ENCODE data around the gene FOXE3.

The FOXE3 gene

GRCh38 chr1:47393141-47393540 lies 22.9 kb upstream of the FOXE3 start:
- Mint-ChIP-seq H3K27ac (no peak overlapping the region), H3K4me1 (ENCODE audit: low read depth) (peaks cover 8% of the 10 kb centered on the region)
- intact Hi-C loops (cut with micrococcal nuclease), result no loop called here

GRCh38 chr1:47395433-47395832 lies 20.7 kb upstream of the FOXE3 start:
- H3K9me3 Mint-ChIP-seq, result no peaks in the 10 kb centered on the region
- no peak overlapping the region for H3K4me3 Mint-ChIP-seq
- peaks cover 50% of the 10 kb centered on the region for H3K27me3 Mint-ChIP-seq
- H3K27ac Mint-ChIP-seq, result no peak overlapping the region
- intact Hi-C loops (cut with micrococcal nuclease), result no loop called here
- H3K36me3 Mint-ChIP-seq (ENCODE audit: low read depth), result no peaks in the 10 kb centered on the region
- peaks cover 8% of the 10 kb centered on the region for H3K4me1 Mint-ChIP-seq (ENCODE audit: low read depth)

More at GRCh38 chr1:47393141-47393540, 22.9 kb upstream of the FOXE3 start:
- no peaks in the 10 kb centered on the region for H3K9me3 Mint-ChIP-seq
- H3K36me3 Mint-ChIP-seq (ENCODE audit: low read depth), result no peaks in the 10 kb centered on the region
- no peak overlapping the region for H3K4me3 Mint-ChIP-seq
- peaks cover 56% of the 10 kb centered on the region for H3K27me3 Mint-ChIP-seq

GRCh38 chr1:47396671-47397196 lies 19.4 kb upstream of the FOXE3 start:
- no peaks in the 10 kb centered on the region for H3K4me1 Mint-ChIP-seq (ENCODE audit: low read depth)
- no peak overlapping the region for H3K27ac Mint-ChIP-seq
- H3K4me3 Mint-ChIP-seq, result no peak overlapping the region
- intact Hi-C loops (cut with micrococcal nuclease), result no loop called here
- peaks cover 59% of the 10 kb centered on the region for H3K27me3 Mint-ChIP-seq
- no peaks in the 10 kb centered on the region for H3K36me3 Mint-ChIP-seq (ENCODE audit: low read depth)
- H3K9me3 Mint-ChIP-seq, result no peaks in the 10 kb centered on the region

- Mint-ChIP-seq H3K27ac (no peak overlapping the region), H3K27me3 (peaks cover 46% of the 10 kb centered on the region), H3K4me1 (ENCODE audit: low read depth) (peaks cover 18% of the 10 kb centered on the region), H3K36me3 (ENCODE audit: low read depth) (no peaks in the 10 kb centered on the region), H3K9me3 (no peaks in the 10 kb centered on the region), H3K4me3 (no peak overlapping the region)
- intact Hi-C loops (cut with micrococcal nuclease), result no loop called here
These were observed 16.8 kb upstream of the FOXE3 start for GRCh38 chr1:47399138-47399845.

GRCh38 chr1:47399846-47400155 lies 16.3 kb upstream of the FOXE3 start:
- Mint-ChIP-seq H3K4me3 (no peak overlapping the region), H3K27ac (no peak overlapping the region), H3K36me3 (ENCODE audit: low read depth) (no peaks in the 10 kb centered on the region), H3K9me3 (no peaks in the 10 kb centered on the region), H3K4me1 (ENCODE audit: low read depth) (peaks cover 21% of the 10 kb centered on the region), H3K27me3 (peaks cover 46% of the 10 kb centered on the region)
- intact Hi-C loops (cut with micrococcal nuclease), result no loop called here

- intact Hi-C loops (cut with micrococcal nuclease), result no loop called here
- H3K9me3 Mint-ChIP-seq, result no peaks in the 10 kb centered on the region
- peaks cover 40% of the 10 kb centered on the region for H3K27me3 Mint-ChIP-seq
- H3K4me3 Mint-ChIP-seq, result no peak overlapping the region
- H3K4me1 Mint-ChIP-seq (ENCODE audit: low read depth), result peaks cover 40% of the 10 kb centered on the region
- no peaks in the 10 kb centered on the region for H3K36me3 Mint-ChIP-seq (ENCODE audit: low read depth)
- H3K27ac Mint-ChIP-seq, result peak overlapping the region; percentile 15
These were observed 14.3 kb upstream of the FOXE3 start for GRCh38 chr1:47401761-47402160.

GRCh38 chr1:47402591-47402990 lies 13.5 kb upstream of the FOXE3 start:
- no peaks in the 10 kb centered on the region for H3K36me3 Mint-ChIP-seq (ENCODE audit: low read depth)
- H3K4me1 Mint-ChIP-seq (ENCODE audit: low read depth), result peaks cover 41% of the 10 kb centered on the region
- H3K4me3 Mint-ChIP-seq, result no peak overlapping the region
- H3K9me3 Mint-ChIP-seq, result no peaks in the 10 kb centered on the region
- H3K27ac Mint-ChIP-seq, result peak overlapping the region; percentile 42
- intact Hi-C loops (cut with micrococcal nuclease), result no loop called here
- peaks cover 33% of the 10 kb centered on the region for H3K27me3 Mint-ChIP-seq

- H3K4me1 Mint-ChIP-seq (ENCODE audit: low read depth), result peaks cover 48% of the 10 kb centered on the region
- no peak overlapping the region for H3K4me3 Mint-ChIP-seq
- peak overlapping the region; percentile 42 for H3K27ac Mint-ChIP-seq
- H3K27me3 Mint-ChIP-seq, result peaks cover 32% of the 10 kb centered on the region
- no peaks in the 10 kb centered on the region for H3K9me3 Mint-ChIP-seq
- intact Hi-C loops (cut with micrococcal nuclease), result no loop called here
- H3K36me3 Mint-ChIP-seq (ENCODE audit: low read depth), result no peaks in the 10 kb centered on the region
These were observed 12.7 kb upstream of the FOXE3 start for GRCh38 chr1:47403321-47403910.

- peak overlapping the region; percentile 32 for H3K4me3 Mint-ChIP-seq
- peaks cover 71% of the 10 kb centered on the region for H3K4me1 Mint-ChIP-seq (ENCODE audit: low read depth)
- H3K9me3 Mint-ChIP-seq, result no peaks in the 10 kb centered on the region
- peak overlapping the region; percentile 83 for H3K27ac Mint-ChIP-seq
- no peaks in the 10 kb centered on the region for H3K36me3 Mint-ChIP-seq (ENCODE audit: low read depth)
- peaks cover 29% of the 10 kb centered on the region for H3K27me3 Mint-ChIP-seq
- intact Hi-C loops (cut with micrococcal nuclease), result no loop called here
These were observed 10.4 kb upstream of the FOXE3 start for GRCh38 chr1:47405697-47406096.

- intact Hi-C loops (cut with micrococcal nuclease), result no loop called here
- no peak overlapping the region for H3K4me3 Mint-ChIP-seq
- H3K4me1 Mint-ChIP-seq (ENCODE audit: low read depth), result peaks cover 84% of the 10 kb centered on the region
- no peaks in the 10 kb centered on the region for H3K36me3 Mint-ChIP-seq (ENCODE audit: low read depth)
- no peaks in the 10 kb centered on the region for H3K9me3 Mint-ChIP-seq
- H3K27ac Mint-ChIP-seq, result peak overlapping the region; percentile 83
- H3K27me3 Mint-ChIP-seq, result peaks cover 20% of the 10 kb centered on the region
These were observed 9.1 kb upstream of the FOXE3 start for GRCh38 chr1:47406966-47407365.

- H3K4me1 Mint-ChIP-seq (ENCODE audit: low read depth), result peaks cover 86% of the 10 kb centered on the region
- no peaks in the 10 kb centered on the region for H3K36me3 Mint-ChIP-seq (ENCODE audit: low read depth)
- peaks cover 17% of the 10 kb centered on the region for H3K27me3 Mint-ChIP-seq
- peak overlapping the region; percentile 85 for H3K27ac Mint-ChIP-seq
- H3K9me3 Mint-ChIP-seq, result no peaks in the 10 kb centered on the region
- intact Hi-C loops (cut with micrococcal nuclease), result no loop called here
- H3K4me3 Mint-ChIP-seq, result no peak overlapping the region
These were observed 8.6 kb upstream of the FOXE3 start for GRCh38 chr1:47407481-47407880.

- H3K27ac Mint-ChIP-seq, result peak overlapping the region; percentile 85
- H3K9me3 Mint-ChIP-seq, result no peaks in the 10 kb centered on the region
- H3K27me3 Mint-ChIP-seq, result peaks cover 25% of the 10 kb centered on the region
- intact Hi-C loops (cut with micrococcal nuclease), result loop anchor here (2.0 kb wide), 1 partner anchor 19 kb away; no protein-coding TSS in a partner anchor
- peak overlapping the region; percentile 47 for H3K4me3 Mint-ChIP-seq
- H3K36me3 Mint-ChIP-seq (ENCODE audit: low read depth), result no peaks in the 10 kb centered on the region
- H3K4me1 Mint-ChIP-seq (ENCODE audit: low read depth), result peaks cover 73% of the 10 kb centered on the region
These were observed 6.6 kb upstream of the FOXE3 start for GRCh38 chr1:47409311-47410067.

- Mint-ChIP-seq H3K36me3 (ENCODE audit: low read depth) (no peaks in the 10 kb centered on the region), H3K27me3 (peaks cover 27% of the 10 kb centered on the region), H3K27ac (peak overlapping the region; percentile 85), H3K9me3 (no peaks in the 10 kb centered on the region), H3K4me1 (ENCODE audit: low read depth) (peaks cover 74% of the 10 kb centered on the region), H3K4me3 (peak overlapping the region; percentile 39)
- intact Hi-C loops (cut with micrococcal nuclease), result no loop called here
These were observed 6.0 kb upstream of the FOXE3 start for GRCh38 chr1:47410068-47410455.

GRCh38 chr1:47411436-47411835 lies 4.6 kb upstream of the FOXE3 start:
- intact Hi-C loops (cut with micrococcal nuclease), result no loop called here
- Mint-ChIP-seq H3K4me1 (ENCODE audit: low read depth) (peaks cover 72% of the 10 kb centered on the region), H3K36me3 (ENCODE audit: low read depth) (no peaks in the 10 kb centered on the region), H3K4me3 (no peak overlapping the region), H3K27me3 (peaks cover 36% of the 10 kb centered on the region), H3K9me3 (no peaks in the 10 kb centered on the region), H3K27ac (peak overlapping the region; percentile 85)

Measured in dendritic cell treated with granulocyte-macrophage colony-stimulating factor and Interleukin-4, amounts not matched to agents 40 ng/mL and 50 ng/mL, for 4 days (primary cell).